T47D (cell line): ENCODE measurements around the gene LONRF2.

Source experiments
- DNase-seq, 2 experiments: peaks; one replicate each; pipeline versions ENCODE4 v3.0.0 to v3.0.0-alpha.2; 2011 to 2012; ENCODE audit warnings: low read depth in 1 of 2, low spot score in 1 of 2
- JUND ChIP-seq: IDR thresholded peaks from 2 replicates; pipeline ENCODE4 v1.6.1; 2012; ENCODE audit warnings: low read depth
- in situ Hi-C: cut with HindIII; loops from 2 replicates; pipeline ENCODE4 v1.10.0; 2016; ENCODE audit warnings: low sequenced_read_pairs, low pct_unique_long_range_greater_than_20kb

The LONRF2 gene

DNA sequence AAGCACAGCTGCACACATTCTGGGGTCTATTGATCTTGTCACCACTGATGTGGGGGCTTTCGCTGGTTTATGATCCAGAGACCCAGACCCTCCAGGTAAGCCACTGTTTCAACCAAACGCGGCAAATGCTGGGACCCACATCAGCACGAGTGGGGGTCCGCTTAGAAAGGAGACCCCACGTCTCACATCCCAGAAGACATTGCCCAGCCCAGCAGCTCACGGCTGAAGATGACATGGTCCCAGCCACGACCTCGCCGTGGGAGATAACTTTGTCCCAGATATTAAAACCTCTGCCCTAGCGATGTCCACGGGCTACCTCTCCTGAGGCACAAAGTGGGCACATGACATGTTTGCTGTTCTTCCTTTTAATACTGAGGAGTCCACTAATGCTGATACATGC, 43.8 kb downstream of the LONRF2 start:
- in situ Hi-C loops = no loop called here
- no peak for TF ChIP-seq JUND
- DNase-seq = no peak

GRCh38 chr2:100277540-100278207, 44.6 kb downstream of the LONRF2 start:
- in situ Hi-C loops = no loop called here
- no peak for TF ChIP-seq JUND
- DNase-seq = no peak

DNA sequence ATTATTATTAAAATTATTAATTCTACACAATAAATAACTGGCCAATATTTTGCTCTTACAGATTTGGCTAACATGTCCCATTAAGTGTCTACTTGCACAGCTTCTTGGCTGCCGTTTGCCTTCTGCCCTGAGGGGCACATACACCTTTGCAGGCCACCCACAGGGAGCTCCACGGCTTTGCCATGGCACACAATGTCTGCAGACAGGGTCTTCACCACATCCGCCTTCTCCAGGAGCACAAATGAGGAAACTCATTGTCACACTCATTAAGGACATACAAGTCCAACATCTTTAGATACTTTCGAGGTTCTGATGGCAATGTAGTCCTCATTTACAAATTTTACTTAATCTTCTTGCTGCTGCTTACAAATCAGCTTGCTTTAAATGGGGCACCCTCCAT, 45.6 kb downstream of the LONRF2 start:
- no peak for DNase-seq
- no peak for TF ChIP-seq JUND
- in situ Hi-C loops = no loop called here

GRCh38 chr2:100275200-100275589, 47.1 kb downstream of the LONRF2 start:
- no peak for TF ChIP-seq JUND
- in situ Hi-C loops = no loop called here
- DNase-seq = no peak

GRCh38 chr2:100274566-100275199, 47.6 kb downstream of the LONRF2 start:
- in situ Hi-C loops = no loop called here
- no peak for TF ChIP-seq JUND

GRCh38 chr2:100274076-100274475, 48.2 kb downstream of the LONRF2 start:
- in situ Hi-C loops = no loop called here
- no peak for TF ChIP-seq JUND

More at GRCh38 chr2:100274566-100275199, 47.6 kb downstream of the LONRF2 start:
- no peak for DNase-seq

DNA sequence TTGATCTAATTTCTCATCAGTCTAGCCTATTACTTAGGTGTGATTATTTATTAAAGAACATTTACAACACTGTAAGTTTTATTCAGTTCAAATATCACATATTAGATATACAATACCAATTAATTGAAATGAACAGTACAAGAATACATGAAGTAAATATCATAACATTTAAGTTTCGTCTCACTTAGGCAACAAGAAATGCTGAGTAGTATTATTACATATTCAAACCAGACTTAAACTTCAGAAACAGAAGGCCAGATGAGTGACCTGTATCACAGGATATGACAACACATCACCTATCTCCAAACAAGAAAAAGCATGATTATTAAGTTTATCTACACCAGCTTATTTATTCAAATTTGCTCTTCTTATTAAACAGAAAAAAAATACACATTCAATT, 48.9 kb downstream of the LONRF2 start:
- TF ChIP-seq JUND = no peak
- in situ Hi-C loops = no loop called here
- no peak for DNase-seq

More at GRCh38 chr2:100274076-100274475, 48.2 kb downstream of the LONRF2 start:
- DNase-seq = no peak

DNA sequence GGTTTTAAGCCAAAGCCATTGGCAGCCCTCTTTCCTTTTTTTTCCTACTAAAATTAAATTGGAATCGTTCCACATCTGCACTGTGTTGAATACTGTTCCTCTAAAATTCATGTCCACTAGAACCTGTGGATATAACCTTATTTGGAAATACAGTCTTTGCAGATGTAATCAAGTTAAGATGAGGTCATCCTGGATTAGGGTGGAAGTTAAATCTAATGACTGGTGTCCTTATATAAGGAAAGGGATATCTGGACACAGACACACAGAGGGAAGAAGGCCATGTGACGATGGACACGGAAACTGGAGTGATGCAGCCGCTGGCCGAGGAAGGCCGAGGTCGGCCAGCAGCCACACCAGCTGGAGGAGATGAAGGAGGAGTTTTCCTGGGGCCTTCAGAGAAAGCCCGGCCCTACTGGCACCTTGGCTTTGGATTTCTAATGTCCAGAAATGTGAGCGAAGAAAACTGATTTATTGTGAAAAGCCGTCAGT, 49.4 kb downstream of the LONRF2 start:
- in situ Hi-C loops = no loop called here
- no peak for TF ChIP-seq JUND
- no peak for DNase-seq

- no peak for DNase-seq
- no peak for TF ChIP-seq JUND
- in situ Hi-C loops = no loop called here
These were observed 51.1 kb downstream of the LONRF2 start for GRCh38 chr2:100271210-100271609.

GRCh38 chr2:100270381-100271146, 51.7 kb downstream of the LONRF2 start:
- in situ Hi-C loops = no loop called here
- no peak for TF ChIP-seq JUND
- DNase-seq = no peak

- in situ Hi-C loops = no loop called here
- no peak for TF ChIP-seq JUND
- no peak for DNase-seq
These were observed 52.4 kb downstream of the LONRF2 start for GRCh38 chr2:100269889-100270288.

DNA sequence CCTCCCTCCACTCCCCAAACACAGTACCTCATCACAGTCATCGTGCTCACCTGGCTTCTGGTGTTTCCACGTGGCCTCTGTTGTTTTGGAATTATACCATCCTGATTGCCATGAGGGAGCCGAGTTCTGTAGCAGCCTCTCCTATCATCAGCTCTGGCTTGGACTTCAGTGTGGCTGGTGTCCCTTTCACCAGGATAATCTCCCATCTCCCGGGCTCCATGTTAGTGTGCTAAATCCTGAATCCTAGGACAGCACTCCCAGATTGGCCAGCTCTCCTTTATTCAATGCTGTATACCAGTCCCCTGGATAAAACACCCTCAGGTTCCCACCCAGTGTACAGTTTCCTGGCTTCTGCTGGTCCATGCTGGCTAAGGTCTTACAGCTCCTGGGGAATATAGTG, 53.3 kb downstream of the LONRF2 start:
- no peak for TF ChIP-seq JUND
- no peak for DNase-seq
- in situ Hi-C loops = no loop called here

DNA sequence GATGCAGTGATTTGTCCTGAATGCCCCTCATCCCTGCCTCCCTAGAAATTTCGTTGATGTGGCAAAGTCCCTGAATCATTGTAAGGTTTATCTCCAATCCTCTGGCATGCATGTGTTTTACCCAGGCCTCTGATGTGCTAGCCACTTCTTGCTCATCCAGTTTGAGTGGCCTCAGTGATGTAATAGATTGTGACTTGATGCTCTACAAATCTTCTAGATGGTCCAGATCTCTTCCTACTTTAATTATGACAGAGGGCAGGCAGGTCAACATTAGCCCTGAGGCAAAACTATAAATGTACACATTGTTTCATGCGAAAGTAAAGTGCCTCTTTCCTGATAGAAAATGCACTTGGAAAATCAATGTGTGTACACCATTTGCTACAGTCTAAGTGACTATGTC, 54.5 kb downstream of the LONRF2 start:
- in situ Hi-C loops = no loop called here
- no peak for DNase-seq
- TF ChIP-seq JUND = no peak
